BLaER1 treated with 17β-estradiol and CSF1 and Interleukin-3, amounts not matched to agents 10 nM and 100 nM (cell line): ENCODE measurements around the gene PDXK.
A peak's percentile ranks its signal among the peaks of the same experiment; 100 is the strongest.
"Not testable (repeated sequence)": the region's sequence is repeated elsewhere in the genome, so short reads cannot be mapped to it uniquely, and the experiment has no call there.

Source experiments
- H3K27ac ChIP-seq, 11 experiments: shearing (Covaris generic); formaldehyde crosslinking; 2 replicates each; pipeline ENCODE4 v1.8.1; 2022
- H3K27me3 ChIP-seq, 11 experiments: shearing (Covaris generic); formaldehyde crosslinking; 2 replicates each; pipeline ENCODE4 v1.8.1; 2022
- H3K36me3 ChIP-seq, 11 experiments: shearing (Covaris generic); formaldehyde crosslinking; 2 replicates each; pipeline ENCODE4 v1.8.1; 2022
- H3K4me1 ChIP-seq, 10 experiments: shearing (Covaris generic); formaldehyde crosslinking; 2 replicates each; pipeline ENCODE4 v1.8.1; 2022
- H3K4me2 ChIP-seq, 11 experiments: shearing (Covaris generic); formaldehyde crosslinking; 2 replicates each; pipeline ENCODE4 v1.8.1; 2022
- H3K4me3 ChIP-seq, 10 experiments: shearing (Covaris generic); formaldehyde crosslinking; 2 replicates each; pipeline ENCODE4 v1.8.1; 2022
- H3K9ac ChIP-seq, 11 experiments: shearing (Covaris generic); formaldehyde crosslinking; 2 replicates each; pipeline ENCODE4 v1.8.1; 2022
- H3K9me3 ChIP-seq, 11 experiments: shearing (Covaris generic); formaldehyde crosslinking; replicated peaks in 1 of 11; 2 replicates each; pipeline ENCODE4 v1.8.1; 2022
- H4K20me1 ChIP-seq, 11 experiments: shearing (Covaris generic); formaldehyde crosslinking; 2 replicates each; pipeline ENCODE4 v1.8.1; 2022
- Cebpa-rat ChIP-seq, 11 experiments: shearing (Covaris generic); IDR thresholded peaks; 2 replicates each; pipeline ENCODE4 v1.8.1; 2022

The PDXK gene

GRCh38 chr21:43702785-43703034 lies 16.2 kb upstream of the PDXK start:
- H3K9me3 ChIP-seq, result no peaks in the 10 kb centered on the region
- peak overlapping the region in 1 of 11 experiments; percentile 9; a peak in 1 of 22 replicates for H3K27ac ChIP-seq
- H4K20me1 ChIP-seq, result peaks cover 0 to 19% (median 5%) of the 10 kb centered on the region in 11 experiments; a peak in 7 of 22 replicates
- H3K4me1 ChIP-seq, result peaks cover 18 to 40% (median 30%) of the 10 kb centered on the region in 10 experiments
- H3K9ac ChIP-seq, result peak overlapping the region in 8 of 11 experiments; percentile 3 to 67 (median 33); a peak in 12 of 22 replicates
- peak overlapping the region; percentile 60 to 86 (median 79) for H3K4me2 ChIP-seq
- TF ChIP-seq Cebpa-rat (IDR thresholded peaks at IDR 0.05), result no peak
- peaks cover 12 to 22% (median 18%) of the 10 kb centered on the region in 11 experiments for H3K27me3 ChIP-seq
- no peaks in the 10 kb centered on the region for H3K36me3 ChIP-seq
- H3K4me3 ChIP-seq, result peak overlapping the region in 4 of 10 experiments; percentile 1 to 32 (median 14); a peak in 2 of 20 replicates

DNA sequence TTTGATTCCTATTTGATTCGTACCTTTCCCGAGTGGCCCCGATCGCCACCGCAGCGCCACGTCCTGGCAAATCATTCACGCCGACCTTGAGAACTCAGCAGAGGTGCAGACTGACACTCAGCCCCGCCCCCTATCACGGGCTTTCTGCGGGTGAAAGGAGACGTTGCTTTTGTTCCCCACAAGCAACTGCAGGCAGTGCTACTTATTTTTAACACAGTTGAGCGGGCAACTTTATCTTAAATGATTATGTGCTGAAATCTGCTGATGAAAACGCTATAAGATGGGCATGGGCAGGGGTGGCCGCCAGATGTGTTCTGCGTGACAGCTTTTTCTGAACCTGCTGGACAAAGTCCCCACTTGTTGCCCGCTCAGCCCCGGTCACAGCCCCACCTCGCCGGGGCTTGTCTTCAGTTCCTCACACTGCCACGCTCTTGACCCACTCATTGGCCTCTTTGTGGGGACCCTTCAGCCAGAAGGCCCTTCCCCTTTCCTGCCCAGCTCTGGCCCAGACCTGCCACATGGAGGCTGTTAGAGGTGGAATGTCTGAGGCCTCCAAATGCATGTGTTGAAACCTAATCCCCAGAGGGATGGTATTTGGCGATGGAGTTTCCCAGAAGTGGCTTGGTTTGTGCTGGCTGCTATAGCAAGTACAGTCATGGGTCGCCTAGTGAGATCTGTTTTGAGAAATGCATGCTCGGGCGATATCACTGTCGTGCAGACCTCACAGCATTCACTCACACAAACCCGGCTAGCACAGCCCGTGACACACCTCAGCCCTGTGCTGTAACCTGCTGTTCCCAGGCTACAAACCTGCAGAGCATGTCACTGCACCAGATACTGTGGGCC lies 15.7 kb upstream of the PDXK start:
- Histone ChIP-seq H3K9ac (peak overlapping the region in 7 of 11 experiments; percentile 3 to 67 (median 38); a peak in 10 of 22 replicates), H4K20me1 (peaks cover 0 to 19% (median 5%) of the 10 kb centered on the region in 11 experiments; a peak in 7 of 22 replicates), H3K27me3 (peaks cover 12 to 22% (median 18%) of the 10 kb centered on the region in 11 experiments), H3K9me3 (no peaks in the 10 kb centered on the region), H3K4me3 (peak overlapping the region in 3 of 10 experiments; percentile 11 to 32 (median 18); a peak in 2 of 20 replicates), H3K4me1 (peaks cover 18 to 40% (median 30%) of the 10 kb centered on the region in 10 experiments), H3K4me2 (peak overlapping the region; percentile 60 to 86 (median 79)), H3K27ac (peak overlapping the region in 1 of 11 experiments; percentile 9; a peak in 1 of 22 replicates), H3K36me3 (no peaks in the 10 kb centered on the region)
- TF ChIP-seq Cebpa-rat (IDR thresholded peaks at IDR 0.05), result no peak

- H3K36me3 ChIP-seq, result no peaks in the 10 kb centered on the region
- no peak overlapping the region for H3K9ac ChIP-seq
- no peak overlapping the region for H3K27ac ChIP-seq
- no peak overlapping the region for H3K4me2 ChIP-seq
- H4K20me1 ChIP-seq, result peaks cover 0 to 7% (median 0%) of the 10 kb centered on the region in 11 experiments; a peak in 3 of 22 replicates
- no peak for TF ChIP-seq Cebpa-rat (IDR thresholded peaks at IDR 0.05)
- H3K27me3 ChIP-seq, result peaks cover 4 to 12% (median 9%) of the 10 kb centered on the region in 11 experiments; a peak in 20 of 22 replicates
- H3K9me3 ChIP-seq, result peaks cover 0 to 4% (median 0%) of the 10 kb centered on the region in 11 experiments; a peak in 1 of 22 replicates
- no peak overlapping the region for H3K4me3 ChIP-seq
- H3K4me1 ChIP-seq, result peaks cover 13 to 38% (median 24%) of the 10 kb centered on the region in 10 experiments
Observed at GRCh38 chr21:43707462-43707861, 11.5 kb upstream of the PDXK start.

GRCh38 chr21:43708745-43709381 lies 10.1 kb upstream of the PDXK start:
- no peak overlapping the region for H3K4me3 ChIP-seq
- no peak overlapping the region for H3K4me2 ChIP-seq
- H3K9ac ChIP-seq, result no peak overlapping the region
- peaks cover 0 to 4% (median 0%) of the 10 kb centered on the region in 11 experiments; a peak in 1 of 22 replicates for H3K9me3 ChIP-seq
- H4K20me1 ChIP-seq, result no peaks in the 10 kb centered on the region
- no peak overlapping the region for H3K27ac ChIP-seq
- no peak for TF ChIP-seq Cebpa-rat (IDR thresholded peaks at IDR 0.05)
- H3K36me3 ChIP-seq, result no peaks in the 10 kb centered on the region
- no peaks in the 10 kb centered on the region for H3K27me3 ChIP-seq
- peaks cover 0 to 30% (median 10%) of the 10 kb centered on the region in 10 experiments; a peak in 13 of 20 replicates for H3K4me1 ChIP-seq

GRCh38 chr21:43712268-43712942 lies 6.5 kb upstream of the PDXK start:
- Histone ChIP-seq H3K27ac (no peak overlapping the region), H3K27me3 (peaks cover 0 to 18% (median 0%) of the 10 kb centered on the region in 11 experiments; a peak in 10 of 22 replicates), H3K9me3 (peaks cover 0 to 4% (median 0%) of the 10 kb centered on the region in 11 experiments; a peak in 1 of 22 replicates), H3K9ac (no peak overlapping the region), H4K20me1 (peaks cover 0 to 7% (median 0%) of the 10 kb centered on the region in 11 experiments; a peak in 5 of 22 replicates), H3K4me1 (peaks cover 15 to 47% (median 17%) of the 10 kb centered on the region in 10 experiments), H3K4me2 (peak overlapping the region in 2 of 11 experiments; percentile 21 to 26; a peak in 1 of 22 replicates), H3K4me3 (no peak overlapping the region), H3K36me3 (no peaks in the 10 kb centered on the region)
- no peak for TF ChIP-seq Cebpa-rat (IDR thresholded peaks at IDR 0.05)

DNA sequence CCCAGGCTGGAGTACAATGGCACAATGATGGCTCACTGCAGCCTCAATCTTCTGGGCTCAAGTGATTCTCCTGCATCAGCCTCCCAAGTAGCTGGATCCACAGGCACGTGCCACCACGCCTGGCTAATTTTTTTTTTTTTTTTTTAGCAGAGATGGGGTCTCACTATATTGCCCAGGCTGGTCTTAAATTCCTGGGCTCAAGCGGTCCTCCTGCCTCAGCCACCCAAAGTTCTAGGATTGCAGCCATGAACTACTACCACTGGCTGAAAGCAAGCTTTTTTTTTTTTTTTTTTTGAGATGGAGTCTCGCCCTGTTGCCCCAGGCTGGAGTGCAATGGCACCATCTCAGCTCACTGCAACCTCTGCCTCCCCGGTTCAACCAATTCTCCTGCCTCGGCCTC lies 5.8 kb upstream of the PDXK start:
- H4K20me1 ChIP-seq, H3K9ac ChIP-seq, H3K4me2 ChIP-seq, H3K9me3 ChIP-seq, H3K4me3 ChIP-seq, H3K36me3 ChIP-seq, H3K27ac ChIP-seq: not testable (repeated sequence)
- H3K27me3 ChIP-seq, result peaks cover 0 to 25% (median 3%) of the 10 kb centered on the region in 11 experiments; a peak in 12 of 22 replicates
- peaks cover 22 to 50% (median 24%) of the 10 kb centered on the region in 10 experiments for H3K4me1 ChIP-seq

DNA sequence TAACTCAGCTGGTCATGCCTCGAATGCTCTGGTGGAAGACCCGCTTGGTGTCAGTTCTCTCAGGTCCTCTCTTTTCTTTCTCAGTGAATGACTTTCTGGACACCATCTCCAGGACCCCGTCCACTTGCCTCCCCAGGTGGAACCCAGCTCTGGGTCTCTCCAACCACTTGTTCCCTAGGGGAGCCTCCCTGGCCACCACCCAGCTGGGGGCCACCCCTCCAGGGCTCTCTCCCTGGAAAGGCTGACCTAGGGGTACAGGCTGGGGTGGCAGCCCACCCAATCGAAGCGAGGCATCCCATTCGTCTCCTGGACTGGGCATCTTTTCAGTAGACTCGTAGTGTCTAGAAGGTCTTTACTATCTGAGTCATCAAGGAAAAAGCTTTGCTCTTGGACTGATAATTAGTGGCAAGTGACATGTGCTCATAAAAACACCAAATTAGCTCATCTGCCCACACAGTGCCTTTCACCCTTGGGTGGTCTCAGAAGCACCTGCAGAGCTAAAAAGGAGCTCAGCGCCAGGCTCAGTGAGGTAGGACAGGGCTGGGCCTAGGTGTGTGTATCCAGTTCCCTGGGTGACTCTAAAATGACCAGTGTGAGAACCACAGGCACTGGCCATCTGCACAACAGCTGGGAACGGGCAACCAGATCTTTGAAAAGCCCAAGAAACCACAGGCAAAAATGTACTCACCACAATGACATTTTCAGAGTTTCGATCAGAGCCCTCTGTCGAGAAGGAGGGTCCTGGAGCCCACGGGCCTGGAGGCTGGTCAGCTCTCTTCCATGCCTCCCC lies 2.4 kb upstream of the PDXK start:
- peaks cover 0 to 13% (median 0%) of the 10 kb centered on the region in 11 experiments; a peak in 6 of 22 replicates for H3K36me3 ChIP-seq
- H3K9ac ChIP-seq, result no peak overlapping the region
- H3K4me3 ChIP-seq, result no peak overlapping the region
- peaks cover 19 to 33% (median 24%) of the 10 kb centered on the region in 11 experiments for H4K20me1 ChIP-seq
- no peaks in the 10 kb centered on the region for H3K9me3 ChIP-seq
- H3K4me1 ChIP-seq, result peaks cover 45 to 52% (median 48%) of the 10 kb centered on the region in 10 experiments
- TF ChIP-seq Cebpa-rat (IDR thresholded peaks at IDR 0.05), result no peak
- no peak overlapping the region for H3K27ac ChIP-seq
- peak overlapping the region; percentile 43 to 99 (median 68) for H3K4me2 ChIP-seq
- H3K27me3 ChIP-seq, result peaks cover 7 to 42% (median 20%) of the 10 kb centered on the region in 11 experiments; a peak in 18 of 22 replicates
